Measurements from ENCODE around the gene CCR7.
"Not testable (repeated sequence)": the region's sequence is repeated elsewhere in the genome, so short reads cannot be mapped to it uniquely, and the experiment has no call there.

Gene CCR7

DNA sequence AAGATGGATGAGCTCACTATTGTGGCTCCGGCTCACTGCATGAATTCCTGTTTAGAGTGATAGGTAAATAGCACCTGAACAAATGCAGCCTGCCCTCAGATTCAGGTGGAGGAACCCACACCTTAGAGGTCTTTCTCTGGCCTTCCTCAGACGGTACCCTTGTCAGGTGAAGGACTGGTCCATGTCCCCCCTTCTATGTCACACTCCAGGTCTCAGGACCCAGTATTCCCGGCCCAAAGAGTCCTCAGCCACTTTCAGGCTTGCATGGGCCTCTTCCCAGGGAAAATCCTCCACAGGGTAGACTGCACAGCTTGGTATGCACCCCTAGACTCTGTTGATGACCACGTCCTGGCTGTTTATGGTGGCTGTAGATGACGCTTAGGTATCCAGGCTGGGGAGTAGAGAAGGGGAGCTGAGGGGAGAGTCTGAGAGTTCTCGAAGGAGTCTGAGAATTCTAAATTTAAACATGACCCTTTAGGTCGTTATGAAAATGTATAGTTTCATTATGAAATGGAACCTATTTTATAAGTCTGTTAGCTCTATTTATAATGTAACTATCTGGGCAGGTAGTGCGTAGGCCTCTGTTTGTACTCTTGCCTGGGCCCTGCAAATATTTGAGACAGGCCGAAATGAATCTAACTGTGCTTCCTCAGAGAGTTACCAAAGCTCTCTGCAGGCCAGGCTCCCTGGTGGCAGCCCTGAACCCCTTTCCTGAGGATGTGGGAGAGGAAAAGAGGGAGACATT lies 32.5 kb upstream of the CCR7 start:
- DNase-seq (ENCODE audit: low read depth in 1 of 2, low spot score in 1 of 2) = no peak

DNA sequence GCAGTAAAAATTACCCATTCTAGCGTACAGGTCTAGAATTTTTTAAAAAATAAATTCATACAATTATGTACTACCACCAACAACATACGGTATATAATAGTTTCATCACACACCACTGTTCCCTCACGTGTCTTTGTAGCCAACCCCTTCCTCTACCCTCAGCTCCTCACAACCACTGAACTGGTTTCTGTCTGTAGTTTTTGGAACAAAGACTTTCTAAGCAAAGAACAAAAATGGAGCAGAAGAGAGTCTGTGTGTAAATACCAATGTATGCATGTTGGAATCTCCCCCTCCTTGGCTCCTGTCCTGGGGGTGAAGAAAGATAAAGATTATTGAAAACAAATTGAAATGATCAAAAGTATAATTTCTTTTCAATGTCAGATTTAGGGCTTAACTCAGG lies 31.9 kb upstream of the CCR7 start:
- DNase-seq (ENCODE audit: low read depth in 1 of 2, low spot score in 1 of 2) = no peak

DNA sequence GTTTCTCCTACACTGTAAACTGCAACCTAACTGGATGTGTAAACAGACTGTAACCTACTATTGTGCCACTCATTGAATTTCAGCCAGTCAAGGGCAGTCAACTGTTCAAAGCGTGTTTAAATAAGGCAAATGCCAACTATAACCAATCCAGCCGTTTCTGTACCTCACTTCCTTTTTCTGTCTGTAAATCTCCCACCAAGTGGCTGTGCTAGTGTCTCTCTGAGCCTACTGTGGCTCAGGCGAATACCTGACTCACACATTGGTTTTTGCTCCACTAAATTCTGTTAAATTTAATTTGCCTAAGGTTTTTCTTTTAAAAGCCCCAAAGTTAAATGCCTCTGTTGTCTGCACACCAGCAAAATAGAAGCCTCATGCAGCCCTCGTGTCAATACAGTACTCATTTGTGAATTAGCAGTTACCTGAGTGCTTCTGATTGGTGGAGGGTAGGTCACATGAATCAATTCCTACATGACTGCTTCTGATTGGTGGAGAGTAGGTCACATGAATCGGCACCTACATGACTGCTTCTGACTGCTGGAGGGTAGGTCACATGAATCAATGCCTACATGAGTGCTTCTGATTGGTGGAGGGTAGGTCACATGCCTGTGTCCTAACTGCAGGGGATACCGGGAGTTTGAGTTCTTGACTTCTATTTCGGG lies 31.1 kb upstream of the CCR7 start:
- no peak for DNase-seq (ENCODE audit: low read depth in 1 of 2, low spot score in 1 of 2)

DNA sequence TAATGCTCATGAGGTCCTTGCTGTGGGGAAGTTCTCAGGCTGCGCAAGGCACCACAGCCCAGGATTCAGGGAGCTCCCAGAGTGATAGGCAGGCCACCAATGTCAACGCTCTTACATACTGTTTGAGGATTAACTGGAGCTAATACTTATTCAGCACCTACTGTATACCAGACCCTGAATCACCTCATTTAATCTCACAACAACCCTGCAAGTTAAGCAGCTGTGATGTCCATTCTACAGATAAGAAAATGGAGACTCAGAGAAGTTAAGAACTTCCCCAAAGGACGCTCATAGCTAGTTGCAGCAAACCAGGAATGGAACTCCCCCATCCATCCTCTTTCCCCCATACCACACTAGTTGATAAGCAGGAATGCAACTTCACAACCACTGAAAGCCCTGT lies 25.5 kb upstream of the CCR7 start:
- DNase-seq (ENCODE audit: low read depth in 1 of 2, low spot score in 1 of 2) = no peak

DNA sequence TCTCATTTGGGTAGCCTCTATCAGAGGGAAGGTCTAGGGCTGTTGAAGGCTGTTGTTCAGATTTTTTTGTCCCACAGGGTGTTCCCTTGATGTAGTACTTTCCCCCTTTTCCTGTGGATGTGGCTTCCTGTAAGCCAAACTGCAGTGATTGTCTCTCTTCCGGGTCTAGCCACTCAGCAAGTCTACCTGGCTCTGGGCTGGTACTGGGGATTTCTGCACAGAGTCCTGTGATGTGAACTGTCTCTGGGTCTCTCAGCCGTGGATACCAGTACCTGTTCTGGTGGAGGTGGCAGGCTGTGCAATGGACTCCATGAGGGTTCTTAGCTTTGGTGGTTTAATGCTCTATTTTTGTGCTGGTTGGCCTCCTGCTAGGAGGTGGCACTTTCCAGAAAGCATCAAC lies 23.3 kb upstream of the CCR7 start:
- DNase-seq (ENCODE audit: low read depth in 1 of 2, low spot score in 1 of 2) = no peak

DNA sequence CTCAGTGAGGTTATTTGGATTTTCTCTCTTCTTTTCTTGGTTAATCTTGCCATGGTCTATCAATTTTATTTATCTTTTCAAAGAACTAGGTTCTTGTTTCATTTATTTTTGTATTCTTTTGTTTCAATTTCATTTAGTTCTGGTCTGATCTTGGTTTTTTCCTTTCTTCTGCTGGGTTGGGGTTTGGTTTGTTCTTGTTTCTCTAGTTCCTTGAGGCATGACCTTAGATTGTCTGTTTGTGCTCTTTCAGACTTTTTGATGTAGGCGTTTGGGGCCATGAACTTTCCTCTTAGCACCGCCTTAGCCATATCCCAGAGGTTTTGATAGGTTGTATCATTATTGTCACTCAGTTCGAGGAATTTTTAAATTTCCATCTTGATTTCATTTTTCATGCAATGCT lies 21.0 kb upstream of the CCR7 start:
- not testable (repeated sequence) for DNase-seq (ENCODE audit: low read depth in 1 of 2, low spot score in 1 of 2)

DNA sequence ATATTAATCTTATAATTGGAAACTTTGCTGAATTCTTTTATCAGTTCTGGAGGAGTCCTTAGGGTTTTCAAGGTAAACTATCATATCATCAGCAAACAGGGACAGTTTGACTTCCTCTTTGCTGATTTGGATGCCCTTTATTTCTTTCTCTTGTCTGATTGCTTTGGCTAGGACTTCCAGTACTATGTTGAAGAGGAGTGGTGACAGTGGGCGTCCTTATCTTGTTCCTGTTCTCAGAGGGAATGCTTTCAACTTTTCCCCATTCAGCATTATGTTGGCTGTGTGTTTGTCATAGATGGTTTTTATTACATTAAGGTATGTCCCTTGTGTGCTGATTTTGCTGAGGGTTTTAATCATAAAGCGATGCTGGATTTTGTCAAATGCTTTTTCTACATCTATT lies 19.7 kb upstream of the CCR7 start:
- not testable (repeated sequence) for DNase-seq (ENCODE audit: low read depth in 1 of 2, low spot score in 1 of 2)

DNA sequence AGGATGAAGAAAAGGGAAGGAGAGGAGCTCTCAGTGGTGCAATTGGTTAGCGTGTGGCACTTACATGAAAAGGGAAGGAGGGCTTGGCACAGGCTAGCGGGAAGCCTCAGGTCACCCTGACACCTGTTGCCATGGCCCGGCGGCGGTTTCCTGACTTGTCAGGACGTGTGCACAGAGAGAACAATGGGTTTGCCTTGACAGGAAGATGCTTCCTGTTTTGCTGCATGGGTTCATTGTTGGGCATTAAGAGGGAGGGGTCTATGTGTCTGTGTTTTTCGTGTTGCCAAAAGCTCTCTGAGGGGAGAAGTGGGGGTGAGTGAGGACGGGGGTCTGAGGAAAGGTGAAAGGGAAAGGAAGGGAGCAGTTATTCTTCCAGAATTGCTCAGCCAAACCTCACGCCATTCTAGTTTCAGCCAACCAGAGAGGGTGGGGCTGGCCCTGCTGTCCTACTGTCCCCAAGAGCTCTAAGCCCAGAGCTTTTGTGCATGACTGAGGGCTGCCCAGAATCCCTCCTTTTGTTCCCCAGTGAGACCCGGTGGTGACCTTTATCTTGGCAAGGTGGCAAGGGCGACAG lies 17.1 kb upstream of the CCR7 start:
- DNase-seq (ENCODE audit: low read depth in 1 of 2, low spot score in 1 of 2) = peak in 1 of 2 donors; percentile 50

DNA sequence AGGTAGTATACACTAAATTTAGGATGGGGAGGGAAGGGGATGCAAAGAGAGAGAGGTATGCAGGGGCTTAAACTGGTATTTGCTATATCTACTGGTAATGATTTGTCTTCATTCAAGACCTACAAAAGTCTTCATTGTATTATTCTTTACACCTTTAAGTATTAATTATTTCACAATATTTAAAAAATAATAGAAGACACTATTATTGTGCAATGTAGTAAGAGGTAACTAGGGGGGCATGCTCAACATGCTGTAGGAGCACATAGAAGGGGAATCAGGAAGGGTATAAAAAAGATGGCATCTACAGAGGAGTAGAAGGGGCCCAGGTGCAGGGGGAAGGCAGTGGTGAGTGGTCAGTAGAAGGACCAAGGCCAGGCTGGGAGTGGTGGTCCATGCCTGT lies 14.9 kb upstream of the CCR7 start:
- no peak for DNase-seq (ENCODE audit: low read depth in 1 of 2, low spot score in 1 of 2)

DNA sequence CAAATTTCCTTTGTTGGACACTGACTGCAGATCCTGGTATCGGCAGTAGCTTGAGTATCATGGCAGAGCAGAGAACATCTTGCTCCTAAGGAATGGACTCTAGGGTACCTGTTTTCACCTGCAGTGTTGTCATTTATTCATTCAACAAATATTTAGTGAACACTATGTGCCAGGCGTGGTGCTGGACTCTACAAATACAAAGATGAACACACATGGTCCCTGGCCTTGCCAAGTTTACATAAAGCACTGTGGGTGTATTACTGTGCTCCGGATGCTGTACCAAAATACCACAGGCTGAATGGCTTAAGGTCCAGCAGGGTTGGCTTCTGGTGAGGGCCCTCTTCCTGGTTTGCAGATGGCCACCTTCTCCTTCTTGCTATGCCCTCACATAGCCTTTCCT lies 14.2 kb upstream of the CCR7 start:
- DNase-seq (ENCODE audit: low read depth in 1 of 2, low spot score in 1 of 2) = no peak

DNA sequence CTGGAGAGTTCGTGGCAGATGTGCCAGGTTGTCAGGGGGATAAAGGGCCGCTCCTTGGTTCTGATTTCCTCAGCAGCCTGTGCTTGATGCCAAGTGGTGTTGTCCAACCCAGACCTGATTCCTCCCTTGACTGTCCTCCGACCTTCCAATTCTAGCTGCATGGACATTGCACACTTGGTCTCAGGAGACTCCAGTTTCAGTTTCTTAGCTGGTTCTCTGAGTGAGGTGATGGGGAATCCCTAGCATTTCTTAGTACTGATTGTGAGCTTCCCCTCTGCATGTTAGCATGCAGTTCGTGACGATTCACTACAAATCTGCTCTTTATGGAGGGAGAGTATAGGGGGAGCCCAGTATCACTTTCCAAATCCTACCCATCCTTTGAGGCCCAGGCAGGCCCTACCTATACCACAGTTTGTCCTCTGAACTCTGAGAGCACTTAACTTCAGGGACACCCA lies 12.4 kb upstream of the CCR7 start:
- DNase-seq (ENCODE audit: low read depth in 1 of 2, low spot score in 1 of 2) = no peak

DNA sequence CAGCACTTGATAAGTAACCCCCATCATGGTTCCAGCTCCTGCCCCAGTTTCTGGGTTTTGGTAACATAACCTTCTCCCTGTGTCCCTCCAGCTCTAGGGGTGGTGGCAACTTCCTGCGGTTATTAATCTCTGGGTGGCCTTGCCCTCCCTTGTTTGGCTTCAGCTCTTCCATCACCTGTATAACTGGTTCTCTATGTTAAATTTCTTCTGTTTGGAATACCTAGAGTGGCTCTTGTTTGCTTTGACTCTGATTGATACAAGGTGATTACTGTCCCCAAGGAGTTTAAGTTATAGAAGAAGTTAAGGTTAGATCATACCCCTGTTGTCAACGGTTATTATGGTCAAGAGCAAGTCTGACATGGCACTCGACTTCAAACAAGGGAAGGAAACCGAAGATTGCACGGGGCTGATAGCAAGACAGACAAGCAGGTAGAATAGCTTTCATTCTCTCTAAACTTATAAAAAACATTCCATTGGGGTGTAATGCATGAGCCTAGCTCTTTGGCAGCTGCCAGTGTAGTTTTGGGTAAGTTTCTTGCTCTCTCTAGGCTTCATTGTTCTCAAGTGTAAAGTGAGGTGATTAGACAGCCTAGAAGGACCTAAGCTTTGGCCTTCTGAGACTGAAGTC lies 11.0 kb upstream of the CCR7 start:
- DNase-seq (ENCODE audit: low read depth in 1 of 2, low spot score in 1 of 2) = no peak

DNA sequence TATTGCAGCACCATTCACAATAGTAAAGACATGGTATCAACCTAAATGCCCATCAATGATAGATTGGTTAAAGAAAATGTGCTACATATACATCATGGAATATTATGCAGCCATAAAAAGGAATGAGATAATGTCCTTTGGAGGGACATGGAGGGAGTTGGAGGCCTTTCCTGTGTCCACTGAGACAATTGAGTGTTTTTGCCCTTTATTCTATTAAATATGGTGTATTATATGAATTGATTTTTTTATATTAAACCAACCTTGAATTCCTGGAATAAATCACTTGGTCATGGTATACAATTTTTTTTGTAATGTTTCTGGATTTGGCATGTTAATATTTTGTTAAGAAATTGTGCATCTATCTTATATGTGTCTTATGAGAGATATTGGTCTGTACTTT lies 9.0 kb upstream of the CCR7 start:
- no peak for DNase-seq (ENCODE audit: low read depth in 1 of 2, low spot score in 1 of 2)

DNA sequence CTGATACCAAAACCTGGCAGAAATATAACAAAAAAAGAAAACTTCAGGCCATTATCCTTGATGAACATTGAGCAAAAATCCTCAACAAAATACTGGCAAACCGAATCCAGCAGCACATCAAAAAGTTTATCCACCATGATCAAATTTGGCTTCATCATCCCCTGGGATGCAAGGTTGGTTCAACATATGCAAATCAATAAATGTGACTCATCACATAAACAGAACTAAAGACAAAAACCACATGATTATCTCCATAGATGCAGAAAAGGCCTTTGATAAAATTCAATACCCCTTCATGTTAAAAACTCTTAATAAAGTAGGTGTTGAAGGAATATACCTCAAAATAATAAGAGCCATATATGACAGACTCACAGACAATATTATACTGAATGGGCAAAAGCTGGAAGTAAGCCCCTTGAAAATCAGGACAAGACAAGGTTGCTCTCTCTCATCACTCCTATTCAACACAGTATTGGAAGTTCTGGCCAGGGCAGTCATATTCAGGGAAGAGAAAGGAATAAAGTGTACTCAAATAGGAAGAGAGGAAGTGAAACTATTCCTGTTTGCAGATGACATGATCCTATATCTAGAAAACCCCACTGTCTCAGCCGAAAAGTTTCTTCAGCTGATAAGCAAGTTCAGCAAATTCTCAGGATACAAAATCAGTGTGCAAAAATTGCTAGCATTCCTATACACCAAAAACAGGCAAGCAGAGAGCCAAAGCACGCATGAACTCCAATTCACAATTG lies 7.1 kb upstream of the CCR7 start:
- DNase-seq (ENCODE audit: low read depth in 1 of 2, low spot score in 1 of 2) = not testable (repeated sequence)

DNA sequence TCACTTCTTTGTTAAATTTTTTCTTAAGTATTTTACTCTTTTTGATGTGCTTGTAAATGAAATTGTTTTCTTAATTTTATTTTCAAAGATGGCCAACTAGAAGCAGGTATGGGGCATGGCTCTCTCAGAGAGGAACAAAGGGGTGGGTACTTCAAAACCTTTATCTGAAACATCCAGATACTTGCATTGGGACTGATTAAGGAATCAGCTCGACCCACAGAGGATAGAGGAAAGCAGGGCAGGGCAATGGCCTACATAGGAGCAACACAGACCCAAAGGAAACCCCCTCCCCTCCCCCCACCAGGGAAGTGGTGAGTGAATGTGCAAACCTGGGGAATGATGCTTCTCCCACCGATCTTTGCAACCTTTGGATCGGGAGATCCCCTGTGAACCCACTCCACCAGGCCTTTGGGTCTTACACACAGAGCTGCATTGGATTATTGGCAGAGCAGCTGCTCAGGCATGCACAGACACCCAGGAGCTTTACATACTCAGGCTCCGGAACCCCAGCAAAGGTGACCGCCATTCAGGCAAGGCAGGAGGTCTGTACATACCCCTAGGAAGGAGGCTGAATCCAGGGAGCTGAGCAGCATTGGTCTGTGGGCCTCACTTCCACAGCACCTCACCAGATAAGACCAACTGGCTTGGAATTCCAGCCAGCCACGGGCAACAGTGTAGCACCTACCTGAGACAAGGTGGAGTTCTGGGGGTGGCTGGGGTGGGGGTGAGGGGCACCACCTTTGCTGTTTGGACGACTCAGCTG lies 3.0 kb upstream of the CCR7 start:
- no peak for DNase-seq (ENCODE audit: low read depth in 1 of 2, low spot score in 1 of 2)

DNA sequence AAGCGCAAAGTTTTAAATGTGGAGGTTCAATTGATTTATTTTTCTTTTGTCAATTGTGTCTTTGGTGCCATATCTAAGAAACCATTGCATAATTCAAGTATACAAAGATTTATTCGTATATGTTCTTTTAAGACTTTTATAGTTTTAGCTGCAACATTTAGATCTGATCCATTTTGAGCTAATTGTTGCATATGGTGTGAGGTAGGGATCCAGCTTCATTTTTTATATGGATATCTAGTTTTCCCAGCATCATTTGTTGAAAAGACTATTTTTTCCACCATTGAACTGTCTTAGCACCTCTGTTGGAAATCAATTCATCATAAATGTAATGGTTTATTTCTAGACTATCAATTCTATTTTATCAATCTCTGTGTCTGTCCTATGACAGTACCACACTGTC lies 2.1 kb upstream of the CCR7 start:
- no peak for DNase-seq (ENCODE audit: low read depth in 1 of 2, low spot score in 1 of 2)

DNA sequence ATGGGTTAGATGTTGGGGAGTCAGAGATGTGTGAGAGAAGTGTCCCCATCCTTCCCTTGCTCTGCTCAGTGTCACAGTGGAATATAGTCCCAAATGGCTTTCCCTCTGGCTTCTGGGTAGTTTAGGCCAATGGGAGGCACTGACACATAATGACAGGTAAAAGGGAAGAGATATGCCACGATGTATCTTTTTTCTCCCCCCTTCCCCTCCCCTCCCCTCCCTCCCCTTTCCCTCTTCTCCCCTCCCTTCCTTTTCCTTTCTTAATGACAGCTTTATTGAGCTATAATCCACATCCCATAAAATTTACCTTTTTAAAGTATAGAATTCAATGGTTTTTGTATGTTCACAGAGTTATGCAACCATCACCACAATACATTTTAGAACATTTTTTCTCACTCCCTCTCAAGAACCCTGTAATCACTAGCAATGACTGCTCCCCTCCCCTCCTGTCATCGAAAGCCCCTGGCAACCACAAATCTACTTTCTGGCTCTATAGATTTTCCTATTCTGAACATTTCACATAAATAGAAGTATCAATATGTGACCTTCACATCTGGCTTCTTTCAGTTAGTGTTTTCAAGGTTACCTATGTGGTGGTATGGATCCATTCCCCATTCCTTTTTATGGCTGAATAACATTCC lies 617 bp upstream of the CCR7 start:
- DNase-seq (ENCODE audit: low read depth in 1 of 2, low spot score in 1 of 2) = no peak

DNA sequence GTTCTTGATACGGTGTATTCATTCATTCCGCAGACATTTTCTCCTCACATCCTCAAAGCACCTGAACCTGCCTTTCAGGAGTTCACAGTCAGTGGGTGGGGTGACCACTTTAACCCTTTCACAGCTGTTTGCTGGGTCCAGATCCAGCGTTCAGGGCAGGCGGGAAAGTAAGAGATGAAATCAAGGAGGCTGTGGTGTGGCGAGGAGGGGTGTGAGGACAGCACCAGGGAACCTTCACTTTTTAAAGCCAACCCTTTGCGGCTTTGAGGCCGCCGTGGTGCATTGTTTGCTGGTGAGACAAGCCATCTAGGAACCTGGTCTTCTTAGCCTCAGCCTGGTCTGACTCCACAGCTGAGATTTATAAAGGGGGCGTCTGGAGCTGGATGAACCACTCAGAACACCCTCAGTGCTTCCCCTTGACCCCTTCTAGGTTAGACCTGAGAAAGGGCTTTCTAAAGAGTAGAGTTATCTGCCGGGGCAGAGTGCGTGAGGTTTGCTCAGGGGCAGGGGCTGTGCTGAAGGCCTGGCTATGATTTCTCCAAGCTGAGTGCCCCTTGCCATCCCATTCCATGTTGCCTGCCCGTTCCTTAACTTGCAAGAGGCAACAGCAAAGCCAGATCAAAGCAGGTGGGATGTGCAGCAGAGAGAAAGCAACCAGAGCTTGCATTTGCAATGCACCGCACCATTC lies 933 bp downstream of the CCR7 start:
- DNase-seq (ENCODE audit: low read depth in 1 of 2, low spot score in 1 of 2) = no peak

DNA sequence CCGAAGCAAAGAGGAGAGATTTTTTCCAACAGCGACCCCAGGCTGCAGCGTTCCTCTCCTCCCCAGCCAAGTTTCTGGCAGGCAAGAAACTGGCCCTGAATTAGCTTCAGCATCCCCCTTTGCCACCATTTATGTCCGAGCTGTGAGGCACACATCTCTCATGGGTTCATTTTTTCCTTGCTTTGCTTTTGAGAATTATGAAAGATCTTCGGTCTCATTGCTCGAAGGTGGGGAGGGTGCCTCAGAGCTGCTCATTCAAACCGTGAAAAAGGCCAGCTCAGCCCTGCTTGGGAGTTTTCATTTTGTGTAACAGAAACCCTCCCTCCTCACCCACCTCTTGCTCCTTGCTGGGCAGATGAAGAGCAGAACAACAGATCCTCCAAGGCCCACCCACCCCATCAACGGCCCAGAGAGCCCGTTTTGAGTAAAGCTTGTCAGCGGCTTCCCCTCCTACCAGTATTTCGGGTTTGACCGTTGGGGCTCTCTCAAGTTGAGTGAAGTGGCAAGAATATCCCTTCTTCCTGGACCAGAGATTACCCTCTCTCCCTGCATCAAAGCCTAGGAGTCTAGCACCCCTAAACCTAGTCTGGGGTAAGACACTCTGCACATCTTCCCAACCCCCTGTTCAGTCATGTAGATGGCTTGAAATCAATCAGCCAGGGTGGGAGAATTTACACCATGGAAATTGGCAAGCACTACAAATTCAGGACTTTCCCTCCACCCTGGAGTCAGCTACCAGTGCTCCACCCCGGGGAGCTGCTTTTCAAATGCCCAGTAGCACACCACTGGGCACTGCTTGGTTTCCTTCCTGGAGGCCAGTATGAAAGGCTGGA lies 1.8 kb downstream of the CCR7 start:
- peak in 1 of 2 donors; percentile 43 for DNase-seq (ENCODE audit: low read depth in 1 of 2, low spot score in 1 of 2)

Measured in activated T-helper 1 cell treated with anti-CD3 and anti-CD28 coated beads, Interleukin-2, amount 50 U/mL, for 16 hours (primary cell).